ENCODE results near the gene CLDN10.

The CLDN10 gene

DNA sequence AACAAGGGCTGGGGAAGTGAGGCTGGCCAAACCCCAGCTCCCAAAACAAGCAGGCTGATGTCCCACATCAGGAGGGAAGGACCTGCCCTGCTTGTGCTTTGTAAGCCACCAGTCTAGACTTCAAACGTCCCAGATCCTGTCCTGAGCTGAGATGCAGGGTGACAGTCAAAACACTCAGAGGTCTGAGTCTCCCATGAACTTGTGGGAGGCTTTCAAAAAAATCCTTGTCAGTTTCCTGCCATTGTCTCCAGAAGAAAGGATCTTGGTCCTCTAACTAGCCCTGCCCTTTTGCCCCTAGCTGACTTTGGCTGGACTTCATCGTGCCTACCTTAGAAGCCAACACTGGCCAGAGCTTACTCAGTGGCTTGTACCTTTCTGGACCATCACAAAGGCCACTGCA lies 48.7 kb downstream of the CLDN10 start:
- DNase-seq (ENCODE audit: low read depth in 2 of 2) = no peak

DNA sequence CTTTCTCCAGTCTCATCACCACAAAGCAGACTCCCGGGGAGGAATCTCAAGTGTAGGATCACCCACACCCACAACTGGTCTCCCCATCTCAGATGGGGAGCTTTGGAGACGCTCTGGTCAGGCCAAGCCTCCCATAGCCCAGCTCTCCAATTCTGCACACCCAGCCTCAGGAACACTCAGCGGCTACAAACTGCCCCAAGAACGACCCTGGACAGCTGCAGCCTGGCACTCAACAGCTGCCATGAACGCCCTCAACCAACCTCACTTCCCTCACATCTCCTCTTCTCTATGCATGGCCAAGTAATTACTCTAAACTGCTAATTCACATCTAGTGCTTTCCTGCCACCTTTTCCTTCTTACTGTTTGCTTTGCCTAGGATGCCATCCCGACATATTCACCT lies 49.4 kb downstream of the CLDN10 start:
- no peak for DNase-seq (ENCODE audit: low read depth in 2 of 2)

DNA sequence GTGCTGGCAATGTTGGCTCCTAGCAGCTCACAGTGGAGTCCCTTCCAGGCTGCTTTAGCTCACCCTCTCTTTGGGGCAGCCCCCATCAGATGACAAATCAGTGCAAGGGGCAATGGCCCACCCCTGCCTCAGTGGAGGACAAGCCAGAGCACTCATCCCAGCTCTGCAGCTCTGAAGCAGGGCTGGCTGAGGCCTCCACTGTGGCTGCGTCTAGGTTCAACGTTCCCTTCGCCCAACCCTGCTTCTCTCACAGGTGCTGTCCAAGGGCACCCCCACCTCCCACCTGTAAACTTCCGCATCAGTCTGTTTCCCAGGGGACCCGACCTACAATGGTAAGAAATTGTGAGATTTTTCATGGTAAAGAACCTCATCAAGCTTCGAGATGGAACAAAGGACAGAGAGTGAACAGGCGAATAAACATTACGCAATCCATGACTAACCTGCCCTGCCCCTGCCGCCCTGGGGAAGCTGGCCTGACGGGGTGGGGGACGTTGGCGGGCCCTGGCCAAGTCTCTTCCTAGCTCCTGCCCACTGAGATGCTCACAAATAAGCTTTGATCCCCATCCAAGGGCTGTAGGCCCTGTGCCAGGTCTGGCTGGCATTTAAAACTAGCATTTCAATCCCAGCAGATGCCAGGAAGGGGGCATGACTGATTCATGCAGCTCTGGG lies 51.5 kb downstream of the CLDN10 start:
- DNase-seq (ENCODE audit: low read depth in 2 of 2) = no peak

DNA sequence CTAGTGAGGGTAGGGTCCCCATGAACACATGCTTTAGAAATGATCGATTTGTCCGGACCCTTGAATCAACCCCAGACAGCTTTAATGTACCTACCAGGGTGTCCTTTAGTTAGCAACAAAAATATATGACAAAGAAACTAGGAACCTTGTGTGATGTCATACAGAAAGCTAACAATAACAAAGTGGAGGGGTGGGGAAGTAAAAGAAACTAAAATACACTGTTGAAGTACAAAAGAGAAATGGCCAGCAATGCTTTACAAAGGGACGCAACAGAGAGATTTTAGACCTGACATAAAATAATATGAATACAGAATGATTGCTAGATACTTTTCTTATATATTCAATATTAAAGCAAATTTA lies 52.0 kb downstream of the CLDN10 start:
- no peak for DNase-seq (ENCODE audit: low read depth in 2 of 2)

DNA sequence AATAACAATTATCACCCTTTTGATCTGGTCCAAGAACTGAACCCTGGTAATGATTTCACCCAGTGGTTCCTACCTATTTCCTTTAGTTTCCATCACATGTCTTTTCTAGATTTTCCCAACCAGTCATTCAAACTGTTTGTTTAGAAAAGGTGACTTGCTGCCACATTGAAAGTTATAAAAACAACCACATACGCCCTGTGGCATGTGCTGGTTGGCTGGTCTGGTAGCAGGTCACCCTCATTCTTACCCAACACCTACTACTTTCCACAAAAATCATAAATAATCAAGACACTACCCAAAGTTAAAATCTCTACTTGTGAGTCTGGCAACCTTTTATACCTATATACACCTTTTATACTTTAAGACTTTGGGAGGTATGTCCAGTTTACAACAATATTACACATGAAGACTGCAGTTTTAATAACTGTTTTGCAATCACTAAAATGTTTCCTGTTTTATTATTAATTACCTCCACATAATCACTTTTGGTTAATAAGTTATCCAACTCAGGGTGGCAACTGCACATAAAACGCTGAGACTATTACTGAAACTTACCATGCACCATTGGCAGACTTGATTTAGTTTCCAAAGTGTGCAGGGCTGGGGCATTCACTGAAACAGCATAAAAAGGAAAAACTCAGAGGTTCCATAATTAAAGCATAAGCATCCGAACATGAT lies 53.1 kb downstream of the CLDN10 start:
- DNase-seq (ENCODE audit: low read depth in 2 of 2) = no peak

DNA sequence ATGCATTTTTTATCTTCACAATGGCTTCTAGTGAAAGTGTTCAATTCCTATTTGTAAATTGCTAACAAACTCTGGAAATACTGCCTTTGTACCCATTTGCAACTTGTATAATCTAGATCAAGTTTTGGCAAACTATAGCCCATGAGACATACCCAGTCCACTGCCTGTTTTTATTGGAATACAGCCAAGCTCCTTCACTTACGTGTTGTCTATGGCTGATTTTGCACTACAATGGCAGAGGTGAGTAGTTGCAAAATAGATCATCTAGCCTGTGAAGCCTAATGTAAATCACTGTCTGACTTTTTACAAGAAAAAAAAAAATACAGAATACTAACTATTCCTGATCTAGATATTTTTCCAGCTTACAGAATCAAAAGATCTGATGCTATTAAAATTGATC lies 54.8 kb downstream of the CLDN10 start:
- no peak for DNase-seq (ENCODE audit: low read depth in 2 of 2)

DNA sequence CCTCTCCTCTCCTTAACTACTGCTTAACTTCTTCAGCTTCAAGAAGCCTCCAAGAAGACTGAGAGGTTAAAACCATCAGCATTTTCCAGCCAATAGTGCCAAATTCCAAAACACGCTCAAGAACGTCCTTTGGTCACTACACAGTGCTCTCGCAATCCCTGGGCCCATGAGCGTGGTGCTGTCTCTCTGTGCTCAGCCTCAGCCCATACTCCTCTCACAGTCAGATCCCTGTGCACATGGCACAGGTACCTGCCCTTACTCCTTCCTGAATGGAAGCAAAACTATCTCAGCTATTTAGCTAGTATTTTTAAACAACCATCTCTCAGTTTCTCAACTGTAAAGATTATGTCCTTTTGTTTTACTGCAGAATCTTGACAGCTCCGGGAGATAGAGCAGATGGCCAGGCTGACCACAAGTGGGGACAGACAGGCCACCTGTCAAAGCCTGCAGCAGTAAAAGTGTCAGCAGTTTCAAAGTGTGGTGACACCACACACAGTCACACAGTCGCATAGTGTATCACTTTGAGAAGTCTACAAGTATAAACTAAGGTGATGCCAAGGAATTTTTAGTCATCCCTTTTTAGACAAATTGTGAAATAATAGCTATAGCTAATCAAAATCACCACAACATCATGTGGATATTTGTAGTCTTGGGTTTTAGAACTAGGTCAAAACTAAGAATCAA lies 56.3 kb downstream of the CLDN10 start:
- no peak for DNase-seq (ENCODE audit: low read depth in 2 of 2)

DNA sequence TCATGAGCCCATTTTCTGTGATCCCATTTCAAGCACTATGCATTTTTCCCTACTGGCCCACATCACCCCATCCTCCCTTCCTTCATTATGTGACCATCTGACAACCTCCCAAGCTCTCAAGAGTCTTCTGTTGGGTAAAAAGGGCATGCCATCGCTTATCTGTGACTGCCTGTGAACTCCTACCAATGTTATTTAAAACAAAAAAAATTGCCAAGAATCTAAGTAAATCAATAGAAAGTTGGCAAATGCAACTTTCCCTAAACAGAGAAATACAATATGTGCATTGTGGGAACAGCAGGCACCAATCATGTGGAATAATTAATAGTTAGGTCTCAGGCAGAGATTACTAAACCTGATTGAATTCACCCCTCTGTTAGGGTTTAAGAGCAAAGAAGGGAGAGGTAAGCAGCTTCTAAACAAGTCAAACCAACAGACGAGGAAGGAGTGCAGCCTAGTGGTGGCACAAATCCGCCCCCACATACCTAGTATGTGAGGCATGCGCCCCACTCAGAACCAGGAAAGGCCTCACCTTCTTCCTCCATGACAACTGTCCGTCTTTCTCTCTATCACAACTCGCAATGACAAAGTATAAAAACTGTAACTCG lies 62.2 kb downstream of the CLDN10 start:
- DNase-seq (ENCODE audit: low read depth in 2 of 2) = no peak

DNA sequence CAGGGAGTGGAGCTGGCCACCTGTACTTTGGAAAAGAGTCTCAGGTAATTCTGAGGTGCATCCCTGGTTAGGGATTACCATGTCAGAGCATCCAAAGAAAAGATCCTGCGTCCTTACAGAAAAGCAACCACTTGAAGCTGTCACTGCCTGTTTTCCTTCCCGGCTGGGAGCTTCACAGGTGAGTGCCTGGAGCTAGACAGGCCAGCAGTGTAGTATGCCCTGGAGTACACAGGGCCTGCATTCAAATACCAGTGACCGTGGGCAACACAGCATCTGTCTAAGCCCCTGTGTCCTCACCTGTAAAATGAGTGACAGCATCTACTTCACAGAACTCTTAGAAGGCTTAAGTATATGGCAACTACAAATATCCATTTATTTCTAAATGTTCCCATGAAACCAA lies 63.0 kb downstream of the CLDN10 start:
- no peak for DNase-seq (ENCODE audit: low read depth in 2 of 2)

DNA sequence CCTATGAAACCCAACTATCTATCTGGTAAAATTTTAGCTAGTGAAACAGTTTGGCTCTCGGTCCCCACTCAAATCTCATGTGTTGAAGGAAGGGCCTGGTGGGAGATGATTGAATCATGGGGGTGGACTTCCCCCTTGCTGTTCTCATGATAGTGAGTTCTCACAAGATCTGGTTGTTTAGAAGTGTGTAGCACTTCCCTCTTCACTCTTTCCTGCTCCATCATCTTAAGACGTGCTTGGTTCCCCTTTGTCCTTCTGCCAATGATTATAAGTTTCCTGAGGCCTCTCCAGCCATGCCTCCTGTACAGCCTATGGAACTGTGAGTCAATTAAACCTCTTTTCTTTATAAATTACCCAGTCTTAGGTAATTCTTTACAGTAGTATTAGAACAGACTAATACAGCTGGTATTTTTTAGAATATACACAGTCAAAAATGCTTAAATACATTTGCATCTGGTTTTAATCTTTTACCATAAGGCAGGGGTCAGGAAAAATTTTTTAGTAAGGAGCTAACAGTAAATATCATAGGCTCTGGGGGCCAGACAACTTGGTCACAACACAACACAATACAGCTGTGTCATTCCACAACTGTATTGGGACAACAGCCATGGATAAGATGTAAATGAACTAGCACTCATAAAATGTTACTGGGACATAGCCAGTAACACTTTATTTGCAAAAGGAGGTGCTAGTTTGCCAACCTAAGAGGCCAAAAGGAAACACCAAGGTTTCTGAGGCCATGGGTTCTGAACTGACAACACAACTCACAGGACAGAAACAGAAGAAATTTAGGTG lies 67.7 kb downstream of the CLDN10 start:
- no peak for DNase-seq (ENCODE audit: low read depth in 2 of 2)

DNA sequence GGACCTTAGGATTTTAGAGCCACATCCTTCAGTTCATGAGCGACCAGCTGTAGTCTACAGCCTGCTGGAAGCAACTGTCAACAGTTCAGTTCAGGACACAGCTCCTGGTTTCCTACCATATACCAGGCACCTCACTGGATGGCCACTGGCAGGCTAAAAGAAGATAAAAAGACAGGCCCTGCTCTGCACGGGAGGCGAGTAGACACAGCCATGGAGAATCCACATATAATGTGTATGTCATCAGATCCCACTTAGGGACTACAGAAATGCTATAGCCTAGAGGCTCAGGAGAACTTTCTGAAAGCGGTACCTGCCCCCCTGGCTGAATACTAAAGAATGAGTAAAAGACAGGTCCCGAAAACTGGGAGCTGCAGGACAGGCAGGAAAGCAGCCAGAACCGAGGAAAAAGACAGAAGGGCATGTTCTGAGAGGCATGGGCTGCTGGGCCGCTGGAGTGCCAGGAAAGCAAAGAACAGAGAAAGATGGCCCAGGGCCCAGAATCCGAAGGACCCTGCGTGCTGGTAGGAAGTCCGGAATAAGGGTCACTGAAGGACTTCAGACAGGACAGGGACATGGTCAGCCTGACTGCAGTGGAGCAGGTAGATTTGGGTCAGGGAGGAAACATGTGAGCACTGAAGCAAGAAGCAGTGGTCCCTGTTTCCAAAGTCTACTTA lies 68.4 kb downstream of the CLDN10 start:
- DNase-seq (ENCODE audit: low read depth in 2 of 2) = no peak

DNA sequence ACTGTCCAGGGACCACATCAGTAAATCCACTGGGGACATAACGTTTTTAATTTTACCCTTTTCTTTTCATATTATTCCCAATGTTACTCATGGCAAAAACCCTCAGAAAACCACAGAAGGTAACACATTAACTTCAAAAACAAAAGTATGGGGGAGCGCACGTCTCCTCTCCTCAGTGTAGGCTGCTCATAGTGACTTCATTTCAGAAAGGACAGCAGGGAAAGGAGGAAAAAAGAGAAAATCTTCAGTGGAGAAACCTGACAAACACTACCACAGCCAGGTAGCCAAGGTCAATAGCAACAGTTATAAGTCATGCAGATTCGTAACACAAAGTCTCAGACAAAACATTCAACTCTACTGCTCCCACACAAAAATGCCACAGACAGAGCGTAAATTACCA lies 70.6 kb downstream of the CLDN10 start:
- DNase-seq (ENCODE audit: low read depth in 2 of 2) = no peak

DNA sequence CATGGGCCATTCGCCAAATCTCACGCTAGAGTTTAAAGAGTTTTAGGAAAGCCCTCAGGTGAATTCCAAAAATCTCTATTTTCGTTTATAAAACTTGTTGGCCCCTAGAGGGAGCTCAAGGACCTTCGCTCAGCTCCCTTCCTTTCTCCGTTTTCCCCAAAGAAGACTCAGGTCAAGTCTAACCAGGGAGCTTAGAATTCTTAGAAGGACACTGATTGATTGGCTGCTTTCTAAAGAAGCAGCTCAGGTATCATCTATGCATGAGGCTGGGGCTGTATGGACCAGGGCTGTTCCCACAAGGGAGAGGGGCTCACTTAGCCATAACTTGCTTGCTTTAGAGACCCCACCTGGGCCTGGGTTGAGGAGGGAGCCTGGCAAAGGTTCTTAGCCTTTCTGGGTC lies 71.5 kb downstream of the CLDN10 start:
- no peak for DNase-seq (ENCODE audit: low read depth in 2 of 2)

DNA sequence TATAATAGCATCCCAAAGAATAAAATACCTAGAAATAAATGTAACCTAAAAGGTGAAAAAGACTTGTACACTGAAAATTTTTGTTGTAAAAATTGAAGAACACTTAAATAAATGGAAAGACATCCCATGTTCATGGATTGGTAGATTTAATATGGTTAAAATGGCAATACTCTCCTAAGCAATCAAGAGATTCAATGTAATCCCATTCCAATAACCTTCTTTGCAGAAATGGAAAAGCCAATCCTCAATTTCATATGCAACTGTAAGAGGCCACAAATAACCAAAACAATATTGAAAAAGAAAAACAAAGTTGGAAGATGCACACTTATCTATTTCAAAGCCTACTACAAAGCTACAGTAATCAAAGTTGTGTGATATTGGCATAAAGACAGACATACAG lies 74.2 kb downstream of the CLDN10 start:
- no peak for DNase-seq (ENCODE audit: low read depth in 2 of 2)

DNA sequence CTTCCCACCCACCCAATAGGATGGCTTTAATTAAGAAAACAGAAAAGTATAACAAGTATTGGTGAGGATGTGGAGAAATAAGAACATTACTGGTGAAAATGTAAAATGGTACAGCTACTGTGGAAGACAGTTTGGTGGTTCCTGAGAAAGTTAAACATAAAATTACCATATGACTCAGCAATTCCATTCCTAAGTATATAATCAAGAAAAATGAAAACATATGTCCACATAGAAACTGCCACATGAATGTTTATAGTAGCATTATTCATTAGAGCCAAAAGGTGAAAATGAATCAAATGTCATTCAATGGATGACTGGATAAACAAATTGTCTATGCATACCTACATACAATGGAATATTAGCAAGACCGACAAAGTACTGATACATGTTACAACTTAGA lies 75.1 kb downstream of the CLDN10 start:
- DNase-seq (ENCODE audit: low read depth in 2 of 2) = no peak

DNA sequence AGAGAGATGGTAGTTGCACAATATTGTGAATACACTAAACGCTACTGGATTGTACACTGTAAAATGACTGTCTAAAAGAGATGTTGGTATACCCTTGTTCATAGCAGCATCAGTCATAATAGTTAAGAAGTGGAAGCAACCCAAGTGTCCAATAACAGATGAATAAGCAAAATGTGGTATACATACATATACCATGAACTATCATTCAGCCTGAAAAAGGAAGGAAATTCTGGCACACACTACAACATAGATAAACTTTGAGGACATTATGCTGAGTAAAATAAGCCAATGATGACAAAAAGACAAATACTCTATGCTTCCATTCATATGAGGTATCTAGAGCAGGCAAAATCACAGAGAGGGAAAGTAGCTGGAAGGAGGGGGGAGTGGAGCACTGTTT lies 76.0 kb downstream of the CLDN10 start:
- DNase-seq (ENCODE audit: low read depth in 2 of 2) = no peak

DNA sequence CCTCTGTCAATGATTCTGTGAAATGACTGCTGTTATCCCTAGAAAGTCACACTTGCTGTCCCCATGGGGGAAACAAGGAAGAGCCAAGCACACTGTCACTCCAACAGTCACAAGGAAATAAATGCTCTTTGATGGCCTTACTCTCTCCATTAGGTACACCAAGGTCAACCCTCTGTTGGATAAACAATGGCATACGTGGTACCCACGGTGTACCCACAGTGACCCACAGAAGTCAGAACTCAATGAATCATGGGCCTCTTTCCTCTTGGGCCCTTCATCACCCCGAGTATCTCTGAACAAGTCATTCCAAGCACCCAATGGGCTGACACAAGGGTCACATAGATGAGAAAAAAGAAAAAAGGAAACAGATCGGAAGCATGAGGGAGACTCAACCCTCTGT lies 76.6 kb downstream of the CLDN10 start:
- DNase-seq (ENCODE audit: low read depth in 2 of 2) = no peak
